ENCODE data around the gene BLM.
"Not testable (repeated sequence)": the region's sequence is repeated elsewhere in the genome, so short reads cannot be mapped to it uniquely, and the experiment has no call there.

Gene BLM

GRCh38 chr15:90735923-90736322 lies 18.8 kb downstream of the BLM start:
- no peak overlapping the region for H3K4me3 ChIP-seq (ENCODE audit: low read depth, low read length)
- no peak for TF ChIP-seq CTCF (IDR thresholded peaks at IDR 0.05; ENCODE audit: low read depth, low read length, missing control alignments)
- no peak for DNase-seq (ENCODE audit: low read depth)

- not testable (repeated sequence) for DNase-seq (ENCODE audit: low read depth)
Measured at GRCh38 chr15:90740545-90740944, 23.4 kb downstream of the BLM start.

GRCh38 chr15:90742087-90742486 lies 24.9 kb downstream of the BLM start:
- DNase-seq (ENCODE audit: low read depth): no peak

More at GRCh38 chr15:90740545-90740944, 23.4 kb downstream of the BLM start:
- H3K4me3 ChIP-seq (ENCODE audit: low read depth, low read length): not testable (repeated sequence)

GRCh38 chr15:90743407-90743806 lies 26.3 kb downstream of the BLM start:
- no peak for DNase-seq (ENCODE audit: low read depth)
- TF ChIP-seq CTCF (IDR thresholded peaks at IDR 0.05; ENCODE audit: low read depth, low read length, missing control alignments): no peak

More at GRCh38 chr15:90742087-90742486, 24.9 kb downstream of the BLM start:
- no peak overlapping the region for H3K4me3 ChIP-seq (ENCODE audit: low read depth, low read length)
- TF ChIP-seq CTCF (IDR thresholded peaks at IDR 0.05; ENCODE audit: low read depth, low read length, missing control alignments): no peak

GRCh38 chr15:90744759-90745402 lies 27.7 kb downstream of the BLM start:
- no peak for TF ChIP-seq CTCF (IDR thresholded peaks at IDR 0.05; ENCODE audit: low read depth, low read length, missing control alignments)
- no peak overlapping the region for H3K4me3 ChIP-seq (ENCODE audit: low read depth, low read length)
- no peak for DNase-seq (ENCODE audit: low read depth)

More at GRCh38 chr15:90743407-90743806, 26.3 kb downstream of the BLM start:
- no peak overlapping the region for H3K4me3 ChIP-seq (ENCODE audit: low read depth, low read length)

GRCh38 chr15:90749754-90750153 lies 32.6 kb downstream of the BLM start:
- TF ChIP-seq CTCF (IDR thresholded peaks at IDR 0.05; ENCODE audit: low read depth, low read length, missing control alignments): no peak
- no peak overlapping the region; the same call in 1 of the 2 replicates for H3K4me3 ChIP-seq (ENCODE audit: low read depth, low read length)
- peak; percentile 46 for DNase-seq (ENCODE audit: low read depth)

GRCh38 chr15:90750186-90750585 lies 33.0 kb downstream of the BLM start:
- DNase-seq (ENCODE audit: low read depth): peak; percentile 68
- peak overlapping the region; percentile 0; the same call in 1 of the 2 replicates for H3K4me3 ChIP-seq (ENCODE audit: low read depth, low read length)
- no peak for TF ChIP-seq CTCF (IDR thresholded peaks at IDR 0.05; ENCODE audit: low read depth, low read length, missing control alignments)
